G401.6 (cell line): ENCODE data around the gene GPC1.

ENCODE experiments used
- FAIRE-seq: peaks from 2 replicates; lab custom pipeline; 2012; peaks lifted over from hg19 to GRCh38; lab: Jason Lieb, UNC

The GPC1 gene

GRCh38 chr2:240431661-240432424 lies 3.6 kb upstream of the GPC1 start:
- FAIRE-seq, result no peak

- FAIRE-seq, result no peak
These were observed 3.0 kb upstream of the GPC1 start for GRCh38 chr2:240432430-240432819.

GRCh38 chr2:240432820-240433801 lies 2.4 kb upstream of the GPC1 start:
- no peak for FAIRE-seq

- FAIRE-seq, result no peak
These were observed 1.3 kb upstream of the GPC1 start for GRCh38 chr2:240433973-240434727.

- no peak for FAIRE-seq
These were observed 571 bp upstream of the GPC1 start for GRCh38 chr2:240434728-240435456.

- FAIRE-seq, result no peak
These were observed 652 bp downstream of the GPC1 start for GRCh38 chr2:240435948-240436682.

- FAIRE-seq, result no peak
These were observed 1.5 kb downstream of the GPC1 start for GRCh38 chr2:240436683-240437550.

GRCh38 chr2:240437551-240437860 lies 2.0 kb downstream of the GPC1 start:
- FAIRE-seq, result no peak

GRCh38 chr2:240437861-240438809 lies 2.7 kb downstream of the GPC1 start:
- peak; percentile 49 for FAIRE-seq

GRCh38 chr2:240438810-240439697 lies 3.6 kb downstream of the GPC1 start:
- no peak for FAIRE-seq

GRCh38 chr2:240439698-240440151 lies 4.3 kb downstream of the GPC1 start:
- FAIRE-seq, result no peak

- no peak for FAIRE-seq
These were observed 4.8 kb downstream of the GPC1 start for GRCh38 chr2:240440251-240440650.

GRCh38 chr2:240440704-240441320 lies 5.3 kb downstream of the GPC1 start:
- FAIRE-seq, result no peak

GRCh38 chr2:240441326-240441992 lies 6.0 kb downstream of the GPC1 start:
- FAIRE-seq, result no peak

- FAIRE-seq, result no peak
These were observed 6.5 kb downstream of the GPC1 start for GRCh38 chr2:240441993-240442411.

GRCh38 chr2:240442891-240443715 lies 7.6 kb downstream of the GPC1 start:
- no peak for FAIRE-seq
